OCI-LY1 (cell line): ENCODE measurements around the gene C2CD4D.

Experiments used
- EZH2 ChIP-seq: fragments of 200-600 bp; sonication (generic), shearing (Covaris generic); IDR thresholded peaks from 2 replicates; pipeline ENCODE4 v1.8.0; 2017; ENCODE audit warnings: borderline replicate concordance, mixed run types, mild to moderate bottlenecking, antibody characterized with exemption, low read length, moderate library complexity, mixed read lengths
- TF ChIP-seq, protein P1 (sequence below): fragments of 200-600 bp; sonication (generic), shearing (Covaris generic); IDR thresholded peaks from 2 replicates; pipeline ENCODE4 v1.5.1; 2017; ENCODE audit warnings: mild to moderate bottlenecking, antibody characterized with exemption, low read length, moderate library complexity, mixed read lengths

DNA sequence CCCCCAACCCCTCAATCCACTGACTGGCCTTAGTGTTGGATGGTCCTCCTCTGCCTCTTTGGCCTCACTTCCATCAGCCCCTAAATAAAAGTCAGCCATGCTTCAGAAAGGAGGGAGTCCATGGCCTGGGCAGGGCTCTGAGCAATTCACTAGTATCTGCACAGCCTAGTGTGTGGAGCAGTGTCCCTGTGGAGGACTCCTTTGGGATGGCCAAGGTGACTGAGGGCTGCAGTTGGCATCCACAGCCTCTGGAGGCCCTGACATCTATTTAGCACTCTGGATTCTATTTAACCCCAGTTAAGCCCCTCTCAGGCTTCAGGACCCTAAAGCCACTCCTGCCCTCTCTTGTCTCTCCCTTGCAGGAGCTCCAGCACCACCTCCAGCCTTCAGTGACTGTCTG lies 10.3 kb upstream of the C2CD4D start:
- TF ChIP-seq, protein P1, sequence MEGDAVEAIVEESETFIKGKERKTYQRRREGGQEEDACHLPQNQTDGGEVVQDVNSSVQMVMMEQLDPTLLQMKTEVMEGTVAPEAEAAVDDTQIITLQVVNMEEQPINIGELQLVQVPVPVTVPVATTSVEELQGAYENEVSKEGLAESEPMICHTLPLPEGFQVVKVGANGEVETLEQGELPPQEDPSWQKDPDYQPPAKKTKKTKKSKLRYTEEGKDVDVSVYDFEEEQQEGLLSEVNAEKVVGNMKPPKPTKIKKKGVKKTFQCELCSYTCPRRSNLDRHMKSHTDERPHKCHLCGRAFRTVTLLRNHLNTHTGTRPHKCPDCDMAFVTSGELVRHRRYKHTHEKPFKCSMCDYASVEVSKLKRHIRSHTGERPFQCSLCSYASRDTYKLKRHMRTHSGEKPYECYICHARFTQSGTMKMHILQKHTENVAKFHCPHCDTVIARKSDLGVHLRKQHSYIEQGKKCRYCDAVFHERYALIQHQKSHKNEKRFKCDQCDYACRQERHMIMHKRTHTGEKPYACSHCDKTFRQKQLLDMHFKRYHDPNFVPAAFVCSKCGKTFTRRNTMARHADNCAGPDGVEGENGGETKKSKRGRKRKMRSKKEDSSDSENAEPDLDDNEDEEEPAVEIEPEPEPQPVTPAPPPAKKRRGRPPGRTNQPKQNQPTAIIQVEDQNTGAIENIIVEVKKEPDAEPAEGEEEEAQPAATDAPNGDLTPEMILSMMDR = no peak
- no peak for TF ChIP-seq EZH2
